ENCODE data around the gene ARPC5L. TPM values are rescaled to one million over a fixed set of nuclear protein-coding genes. Genes with fewer than 3 reads are reported as not detected.

The ARPC5L gene
- total RNA-seq, 6 experiments from 2014 or later: 15.2 to 25.7 (median 20.6) TPM

GRCh38 chr9:124885551-124885950, 23.6 kb downstream of the ARPC5L start:
- no peak for ATAC-seq

GRCh38 chr9:124886461-124886860, 24.5 kb downstream of the ARPC5L start:
- no peaks in the 10 kb centered on the region for H3K4me1 ChIP-seq
- no peaks in the 10 kb centered on the region for H3K27me3 ChIP-seq
- peaks cover 0 to 70% (median 6%) of the 10 kb centered on the region in 4 donors for H3K36me3 ChIP-seq
- DNase-seq: no peak
- no peak for ATAC-seq
- no peak overlapping the region for H3K4me3 ChIP-seq
- H3K27ac ChIP-seq: peak overlapping the region in 1 of 3 donors; percentile 53
- intact Hi-C loops (cut with DNase I): no loop called here
- H3K9me3 ChIP-seq: no peaks in the 10 kb centered on the region
- 84% methylated on average over 10 of the region's 10 CpGs for WGBS (ENCODE audit: insufficient coverage, low coverage, low lambda C conversion rate, missing lambda C conversion rate)
- TF ChIP-seq POLR2A (IDR thresholded peaks at IDR 0.05) (no peak), CTCF (IDR thresholded peaks at IDR 0.05) (no peak)

More at GRCh38 chr9:124885551-124885950, 23.6 kb downstream of the ARPC5L start:
- Histone ChIP-seq H3K9me3 (no peaks in the 10 kb centered on the region), H3K27ac (no peak overlapping the region), H3K4me1 (no peaks in the 10 kb centered on the region), H3K27me3 (no peaks in the 10 kb centered on the region), H3K4me3 (no peak overlapping the region), H3K36me3 (peaks cover 0 to 69% (median 7%) of the 10 kb centered on the region in 4 donors)
- TF ChIP-seq CTCF (IDR thresholded peaks at IDR 0.05) (no peak), POLR2A (IDR thresholded peaks at IDR 0.05) (no peak)
- DNase-seq: no peak
- 100% methylated on average over 3 of the region's 4 CpGs for WGBS (ENCODE audit: insufficient coverage, low coverage, low lambda C conversion rate, missing lambda C conversion rate)
- intact Hi-C loops (cut with DNase I): no loop called here

GRCh38 chr9:124886866-124887492, 25.0 kb downstream of the ARPC5L start:
- Histone ChIP-seq H3K9me3 (no peaks in the 10 kb centered on the region), H3K27ac (peak overlapping the region in 2 of 3 donors; percentile 36 to 53), H3K4me3 (peak overlapping the region in 1 of 3 donors; percentile 17), H3K27me3 (no peaks in the 10 kb centered on the region), H3K36me3 (peaks cover 0 to 68% (median 6%) of the 10 kb centered on the region in 4 donors), H3K4me1 (no peaks in the 10 kb centered on the region)
- 58% methylated on average over 17 of the region's 17 CpGs for WGBS (ENCODE audit: insufficient coverage, low coverage, low lambda C conversion rate, missing lambda C conversion rate)
- no peak for TF ChIP-seq POLR2A (IDR thresholded peaks at IDR 0.05)
- no peak for TF ChIP-seq CTCF (IDR thresholded peaks at IDR 0.05)
- intact Hi-C loops (cut with DNase I): no loop called here
- DNase-seq: peak in 2 of 3 donors; percentile 33 to 61
- peak; percentile 77 to 93 (median 84) for ATAC-seq

GRCh38 chr9:124887832-124888231, 25.9 kb downstream of the ARPC5L start:
- TF ChIP-seq POLR2A (IDR thresholded peaks at IDR 0.05) (no peak), CTCF (IDR thresholded peaks at IDR 0.05) (no peak)
- no peaks in the 10 kb centered on the region for H3K27me3 ChIP-seq
- H3K27ac ChIP-seq: no peak overlapping the region
- DNase-seq (no peak), ATAC-seq (no peak)
- no peaks in the 10 kb centered on the region for H3K9me3 ChIP-seq
- intact Hi-C loops (cut with DNase I): no loop called here
- peaks cover 0 to 65% (median 6%) of the 10 kb centered on the region in 4 donors for H3K36me3 ChIP-seq
- no peaks in the 10 kb centered on the region for H3K4me1 ChIP-seq
- 90% methylated on average over 2 of the region's 5 CpGs for WGBS (ENCODE audit: insufficient coverage, low coverage, low lambda C conversion rate, missing lambda C conversion rate)
- no peak overlapping the region for H3K4me3 ChIP-seq

Data from right lobe of liver (tissue), 6 donors.